Left forelimb (tissue), 1 donor: ENCODE results near the gene FANCC.
"Not testable (repeated sequence)": the region's sequence is repeated elsewhere in the genome, so short reads cannot be mapped to it uniquely, and the experiment has no call there.

Experiments
- DNase-seq: peaks from one replicate; pipeline ENCODE4 v3.0.0-alpha.2; 2018; ENCODE audit warnings: low spot score

The FANCC gene

GRCh38 chr9:95226921-95227320 lies 90.6 kb downstream of the FANCC start:
- no peak for DNase-seq

GRCh38 chr9:95225726-95226106 lies 91.8 kb downstream of the FANCC start:
- no peak for DNase-seq

- DNase-seq: no peak
Measured at GRCh38 chr9:95225076-95225725, 92.3 kb downstream of the FANCC start.

GRCh38 chr9:95224376-95225019 lies 93.0 kb downstream of the FANCC start:
- no peak for DNase-seq

- DNase-seq: not testable (repeated sequence)
Measured at GRCh38 chr9:95220352-95220751, 97.2 kb downstream of the FANCC start.

DNA sequence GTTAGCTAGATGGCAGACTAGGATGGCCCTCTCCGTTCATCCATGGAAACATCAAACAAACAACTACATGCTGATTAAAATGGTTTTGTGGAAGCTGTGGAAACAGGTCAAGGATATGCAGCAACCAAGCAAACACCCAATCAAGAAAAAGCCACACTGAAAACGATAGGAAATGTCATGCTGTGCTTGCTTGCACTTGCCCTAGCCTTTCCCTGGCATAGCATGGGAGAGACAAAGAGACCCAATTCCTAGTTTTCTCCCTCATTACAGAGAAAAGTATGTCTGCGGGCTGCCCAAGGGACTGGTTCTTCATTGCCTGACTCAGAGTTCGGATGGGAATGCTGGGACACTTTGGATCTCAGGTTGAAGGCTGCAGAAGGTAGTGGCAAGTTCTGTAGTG lies 98.7 kb downstream of the FANCC start:
- DNase-seq: no peak

- DNase-seq: no peak
Measured at GRCh38 chr9:95217936-95218335, 99.6 kb downstream of the FANCC start.

DNA sequence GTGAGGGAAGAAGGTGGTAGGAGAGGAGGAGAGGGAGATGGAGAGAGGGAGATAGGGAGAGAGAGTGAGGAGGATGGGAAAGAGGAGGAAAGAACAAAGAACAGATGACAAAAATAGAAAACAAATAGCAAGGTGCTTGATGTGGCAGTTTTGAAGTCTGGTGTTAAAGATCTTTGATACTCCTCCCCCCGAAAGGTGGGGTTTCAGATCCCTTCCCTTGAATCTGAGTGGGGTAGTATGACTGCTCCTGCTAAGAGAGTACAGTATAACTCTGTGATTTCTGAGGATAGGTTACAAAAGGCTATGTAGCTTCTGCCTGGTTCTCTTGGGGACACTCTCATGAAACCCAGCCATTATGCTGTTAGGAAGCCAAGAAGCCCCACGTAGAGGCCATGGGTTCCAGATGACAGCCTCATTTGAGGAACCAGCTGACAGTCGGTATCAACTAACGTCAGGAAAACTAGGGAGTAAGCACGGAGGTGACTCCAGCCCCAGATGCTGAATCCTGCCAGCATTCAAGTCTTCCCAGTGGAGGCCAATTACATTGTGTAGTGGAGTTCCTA lies 102.1 kb downstream of the FANCC start:
- DNase-seq: no peak

DNA sequence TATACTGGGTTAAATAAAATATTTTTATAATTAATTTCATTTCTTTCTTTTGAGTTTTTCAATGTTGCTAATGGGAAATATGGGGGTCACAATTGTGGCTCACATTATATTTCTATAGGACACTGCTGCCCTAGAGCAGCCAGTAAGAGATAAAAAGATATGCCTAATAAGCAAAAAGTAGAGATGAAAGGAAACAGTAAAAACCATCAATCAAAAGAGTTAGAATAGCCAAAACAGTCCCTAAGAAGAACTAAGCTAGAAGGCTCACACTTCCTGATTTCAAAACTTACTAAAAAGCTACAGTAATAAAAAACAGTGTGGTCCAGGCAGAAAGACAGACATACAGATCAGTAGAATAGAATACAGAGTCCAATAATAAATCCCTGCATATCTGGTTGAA lies 104.4 kb downstream of the FANCC start:
- DNase-seq: no peak

- no peak for DNase-seq
Measured at GRCh38 chr9:95211028-95211427, 106.5 kb downstream of the FANCC start.

DNA sequence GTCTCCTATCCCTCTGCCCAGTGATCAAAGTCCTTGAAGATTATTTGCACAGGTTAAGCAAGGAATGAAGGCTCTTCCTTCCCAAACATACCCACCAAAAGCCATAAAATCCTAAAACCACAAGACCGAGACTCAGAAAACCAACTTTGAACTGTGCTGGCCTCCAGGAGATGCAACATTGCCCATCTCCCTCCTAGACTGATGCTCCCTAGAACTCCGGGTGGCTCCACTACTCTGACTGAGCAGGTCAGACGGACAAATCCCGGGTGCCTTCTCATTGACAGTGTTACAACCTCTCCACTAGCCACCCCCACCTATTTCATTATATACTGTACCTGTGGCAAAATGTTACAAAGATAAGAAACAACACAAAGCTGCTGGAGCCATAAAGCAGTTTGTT lies 110.1 kb downstream of the FANCC start:
- DNase-seq: no peak

DNA sequence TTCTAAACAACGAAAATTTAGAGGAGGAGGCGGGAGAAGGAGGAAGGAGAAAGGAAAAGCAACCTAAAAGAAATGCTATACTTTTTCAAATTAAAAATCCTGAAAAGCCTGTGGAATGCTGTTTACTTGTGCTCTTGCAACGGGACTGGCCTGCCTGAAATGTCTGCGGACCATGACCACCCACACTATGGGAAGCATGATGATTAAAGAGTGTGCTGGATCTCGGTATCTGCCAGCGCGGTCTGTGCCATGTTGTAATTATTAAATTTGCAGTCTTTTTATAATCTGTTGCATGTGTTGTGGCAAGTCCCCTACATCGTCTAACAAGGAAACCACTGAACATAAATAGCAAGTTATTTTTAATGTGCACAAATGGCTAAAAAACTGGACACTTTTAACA lies 111.4 kb downstream of the FANCC start:
- no peak for DNase-seq

DNA sequence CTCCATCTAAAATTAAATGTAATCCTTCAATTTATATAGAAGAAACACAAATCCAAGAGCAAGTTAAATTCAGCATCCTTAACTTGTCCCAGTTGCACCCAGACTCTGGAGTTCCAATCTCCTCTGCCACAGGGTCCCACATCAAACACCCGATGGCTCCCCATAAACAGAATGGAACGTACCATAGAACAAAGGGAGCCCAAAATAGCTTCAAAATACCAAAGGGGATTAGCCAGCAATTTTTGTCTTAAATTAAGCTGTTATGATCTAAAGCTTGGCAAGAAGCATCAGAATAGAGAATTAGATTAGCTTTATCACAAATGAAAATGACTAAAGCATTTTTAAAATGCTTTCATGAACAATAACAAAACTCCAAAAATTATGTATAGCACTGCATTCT lies 112.8 kb downstream of the FANCC start:
- no peak for DNase-seq

- no peak for DNase-seq
Measured at GRCh38 chr9:95204310-95204709, 113.2 kb downstream of the FANCC start.

DNA sequence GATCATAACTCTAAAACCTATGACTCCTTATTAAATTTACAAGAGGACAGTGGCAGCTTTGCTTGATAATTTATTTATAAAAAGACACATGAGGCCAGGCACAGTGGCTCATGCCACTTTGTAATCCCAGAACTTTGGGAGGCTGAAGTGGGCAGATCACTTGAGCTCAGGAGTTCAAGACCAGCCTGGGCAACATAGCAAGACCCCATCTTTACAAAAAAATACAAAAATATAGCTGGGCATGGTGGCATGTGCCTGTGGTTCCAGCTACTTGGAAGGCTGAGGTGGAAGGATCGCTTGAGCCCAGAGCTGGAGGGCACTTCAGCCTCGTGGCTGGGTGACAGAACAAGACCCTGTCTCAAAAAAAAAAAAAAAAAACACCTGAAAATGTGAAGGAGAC lies 114.5 kb downstream of the FANCC start:
- DNase-seq: not testable (repeated sequence)

DNA sequence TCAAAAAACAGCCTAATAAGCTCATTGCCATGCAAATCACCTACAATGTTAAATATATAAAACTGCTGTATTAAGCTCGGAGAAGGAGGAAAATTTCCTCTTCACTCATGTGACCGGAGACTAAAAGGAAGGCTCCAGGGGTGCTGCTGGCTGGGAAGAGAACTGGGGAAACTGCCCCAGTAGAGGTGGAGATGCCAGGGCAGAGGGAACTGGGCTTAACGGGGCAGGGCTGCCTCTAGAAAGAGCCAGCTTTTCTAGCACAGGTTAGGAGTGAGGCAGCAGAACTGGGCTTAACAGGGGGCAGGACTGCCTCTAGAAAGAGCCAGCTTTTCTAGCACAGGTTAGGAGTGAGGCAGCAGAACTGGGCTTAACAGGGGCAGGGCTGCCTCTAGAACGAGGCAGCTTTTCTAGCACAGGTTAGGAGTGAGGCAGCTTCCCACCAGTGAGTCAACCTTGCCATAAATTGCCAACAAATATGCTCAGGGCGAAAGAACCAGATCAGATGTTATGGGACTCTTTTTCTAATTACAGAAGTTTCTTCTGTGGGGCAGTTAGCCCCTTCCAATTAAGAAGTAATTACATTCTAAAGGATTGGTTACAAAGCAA lies 115.3 kb downstream of the FANCC start:
- DNase-seq: no peak

- DNase-seq: no peak
Measured at GRCh38 chr9:95201206-95201605, 116.3 kb downstream of the FANCC start.

DNA sequence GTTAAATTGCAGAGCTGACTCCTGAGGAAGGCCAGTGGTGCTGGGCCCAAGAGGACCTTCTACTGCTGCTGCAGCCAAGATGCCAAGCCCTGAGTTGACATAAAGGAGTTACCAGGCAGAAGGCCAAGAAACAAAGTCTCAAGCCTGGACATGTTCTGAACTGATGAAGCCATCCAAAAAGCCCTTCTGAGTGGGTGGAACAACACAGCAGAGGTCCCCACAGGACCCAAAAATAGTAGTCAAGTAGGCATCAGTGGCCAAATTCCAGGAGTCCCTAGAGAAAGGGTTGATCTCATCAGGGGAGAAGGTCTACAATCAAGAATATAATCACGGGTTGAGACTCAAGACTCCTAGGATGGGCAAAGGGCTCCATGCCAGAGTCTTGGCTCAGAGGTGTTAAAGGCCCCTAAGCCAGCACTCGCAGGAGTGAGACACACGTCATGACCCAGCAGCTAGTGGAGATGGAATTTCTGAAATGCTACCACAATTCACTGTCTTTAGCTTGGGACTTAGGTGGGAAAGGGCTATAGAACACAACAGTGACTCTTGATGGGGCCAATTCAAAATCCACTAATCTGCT lies 119.7 kb downstream of the FANCC start:
- DNase-seq: no peak

DNA sequence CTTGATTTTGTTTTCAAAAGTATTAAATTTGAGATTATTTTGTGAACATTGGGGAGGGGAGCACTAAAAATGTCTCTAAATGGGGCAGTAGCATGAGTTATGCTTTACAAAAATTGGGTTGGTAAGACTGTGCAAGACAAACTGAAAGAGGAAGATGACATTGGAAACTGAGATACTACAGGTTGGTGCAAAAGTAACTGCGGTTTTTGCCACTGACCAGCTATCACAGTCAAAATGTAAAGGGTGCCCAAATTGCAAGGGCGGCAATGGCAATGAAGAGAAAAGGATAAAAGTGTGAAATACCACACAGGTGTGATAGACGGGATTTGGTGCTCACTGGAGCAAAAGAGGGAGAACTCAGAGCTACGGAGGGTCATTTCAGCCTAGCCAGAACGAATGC lies 124.0 kb downstream of the FANCC start:
- DNase-seq: no peak

DNA sequence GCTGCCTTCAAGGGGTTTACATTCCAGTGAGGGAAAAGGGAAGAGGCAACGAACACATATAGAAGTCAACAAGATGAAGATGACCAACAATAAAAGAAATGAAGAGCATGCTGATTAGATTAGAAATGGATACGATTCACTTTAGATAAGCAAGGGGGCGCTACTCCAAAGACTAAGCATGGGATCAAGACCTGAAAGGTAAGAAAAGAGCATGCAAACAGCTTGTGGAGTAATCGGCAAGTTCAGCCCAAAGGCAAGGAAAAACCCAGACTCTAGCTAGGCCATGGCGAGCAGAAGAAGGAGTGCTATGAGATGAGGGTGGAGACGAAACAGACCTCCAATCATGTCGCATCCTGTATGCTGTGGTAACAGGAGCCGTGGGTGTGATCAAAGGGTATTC lies 124.4 kb downstream of the FANCC start:
- DNase-seq: no peak

GRCh38 chr9:95192631-95193030 lies 124.9 kb downstream of the FANCC start:
- no peak for DNase-seq

DNA sequence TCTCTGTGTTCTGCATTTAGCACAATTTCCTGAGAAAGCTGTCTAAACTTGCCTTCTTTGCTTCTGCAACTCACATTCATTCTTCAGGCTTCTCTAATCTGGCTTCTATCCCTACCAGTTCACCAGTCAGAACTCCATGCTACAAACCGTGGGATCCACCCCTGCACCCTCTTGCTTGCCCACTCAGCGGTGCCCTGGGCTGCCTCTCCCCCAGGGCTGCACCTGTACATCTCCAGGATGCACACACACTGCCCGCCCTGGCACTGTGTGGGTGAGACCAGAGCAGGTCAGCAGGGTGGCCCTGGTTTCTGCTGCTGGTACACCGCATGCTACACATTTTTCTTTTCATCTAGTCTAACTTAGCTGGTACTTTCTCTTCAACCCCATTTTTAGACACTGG lies 127.1 kb downstream of the FANCC start:
- no peak for DNase-seq
